HepG2 (cell line): ENCODE measurements around the gene WIZ. TPM values are rescaled to one million over a fixed set of nuclear protein-coding genes. Genes with fewer than 3 reads are reported as not detected.

Experiments
- ATF7 ChIP-seq, 2 experiments: fragments of 450-650 bp in 1 of 2; sonication (generic) in 1 of 2; formaldehyde crosslinking in 1 of 2; IDR thresholded peaks; 2 replicates each; pipeline versions ENCODE4 v1.4.0 to v1.6.1; 2016 to 2020; ENCODE audit warnings: antibody characterized with exemption in 1 of 2, mild to moderate bottlenecking in 1 of 2, missing genetic modification reagents in 1 of 2
- ELF1 ChIP-seq: sonication (generic); formaldehyde crosslinking; IDR thresholded peaks from 2 replicates; pipeline ENCODE4 v1.4.0; 2020; ENCODE audit warnings: missing genetic modification reagents
- SPEN ChIP-seq: sonication (generic); formaldehyde crosslinking; IDR thresholded peaks from 2 replicates; pipeline ENCODE4 v1.5.1; 2020; ENCODE audit warnings: low read depth, mild to moderate bottlenecking, missing genetic modification reagents
- ZFY ChIP-seq: sonication (generic); formaldehyde crosslinking; IDR thresholded peaks from 2 replicates; pipeline ENCODE4 v1.4.0; 2020; ENCODE audit warnings: missing genetic modification reagents
- ZNF251 ChIP-seq: sonication (generic); formaldehyde crosslinking; IDR thresholded peaks from 2 replicates; pipeline ENCODE4 v1.9.0; 2021; ENCODE audit warnings: mild to moderate bottlenecking, missing genetic modification reagents
- ZNF350 ChIP-seq: sonication (generic); formaldehyde crosslinking; IDR thresholded peaks from 2 replicates; pipeline ENCODE4 v1.4.0; 2020; ENCODE audit warnings: mild to moderate bottlenecking, low read depth, missing genetic modification reagents, borderline replicate concordance
- ZNF441 ChIP-seq: sonication (generic); formaldehyde crosslinking; IDR thresholded peaks from 2 replicates; pipeline ENCODE4 v1.7.0; 2021; ENCODE audit warnings: missing genetic modification reagents, borderline replicate concordance
- polyA plus RNA-seq, 8 experiments: library from polyadenylated mRNA; depleted of rRNA in 3 of 8; stranded (reverse) in 7 of 8; unstranded in 1 of 8; fragments of >200 nt; fragmentation: Illumina TruSeq in 4 of 8; extraction: Trizol in 4 of 8; gene quantifications; 2 replicates each; pipeline versions ENCODE4 v1.2.1 to v1.2.3, GENCODE V29; 2011 to 2016; ENCODE audit warnings: low read depth in 4 of 8, missing spikeins in 1 of 8, mixed read lengths in 1 of 8; ENCODE audit not compliant: insufficient read depth in 1 of 8
- total RNA-seq, 5 experiments: library from RNA; depleted of rRNA; stranded (reverse); fragments of >200 nt; fragmentation: Illumina TruSeq; extraction: Trizol; gene quantifications; 2 replicates each; pipeline ENCODE4 v1.2.3, GENCODE V29; 2016; ENCODE audit warnings: low read depth in 1 of 5
- TF ChIP-seq, protein P1 (sequence below): sonication (generic); formaldehyde crosslinking; IDR thresholded peaks from 2 replicates; pipeline ENCODE4 v1.5.0; 2020; ENCODE audit warnings: mild to moderate bottlenecking, missing genetic modification reagents
- TF ChIP-seq, protein P2 (sequence below): sonication (generic); formaldehyde crosslinking; IDR thresholded peaks from 2 replicates; pipeline ENCODE4 v1.8.1; 2023; ENCODE audit warnings: mild to moderate bottlenecking, missing genetic modification reagents, borderline replicate concordance
- TF ChIP-seq, protein P3 (sequence below): conservative IDR thresholded peaks from 2 replicates; pipeline ENCODE4 v1.6.1; 2018; ENCODE audit warnings: missing genetic modification reagents
- TF ChIP-seq, protein P4 (sequence below): sonication (generic); formaldehyde crosslinking; IDR thresholded peaks from 2 replicates; pipeline ENCODE4 v1.4.0; 2020; ENCODE audit warnings: missing genetic modification reagents, mild to moderate bottlenecking, borderline replicate concordance
- TF ChIP-seq, protein P5 (sequence below): sonication (generic); formaldehyde crosslinking; IDR thresholded peaks from 2 replicates; pipeline ENCODE4 v1.4.0; 2020; ENCODE audit warnings: mild to moderate bottlenecking, missing genetic modification reagents, borderline replicate concordance
- TF ChIP-seq, protein P6 (sequence below): sonication (generic); formaldehyde crosslinking; IDR thresholded peaks from 2 replicates; pipeline ENCODE4 v1.8.1; 2023; ENCODE audit warnings: mild to moderate bottlenecking, inconsistent platforms, moderate library complexity, missing genetic modification reagents, borderline replicate concordance

The WIZ gene
- total and polyA plus RNA-seq, 2 of the 13 experiments (the other 11 are each of a cell fraction or from before 2014, with no cell fraction given) = 4.7 to 4.8 TPM

DNA sequence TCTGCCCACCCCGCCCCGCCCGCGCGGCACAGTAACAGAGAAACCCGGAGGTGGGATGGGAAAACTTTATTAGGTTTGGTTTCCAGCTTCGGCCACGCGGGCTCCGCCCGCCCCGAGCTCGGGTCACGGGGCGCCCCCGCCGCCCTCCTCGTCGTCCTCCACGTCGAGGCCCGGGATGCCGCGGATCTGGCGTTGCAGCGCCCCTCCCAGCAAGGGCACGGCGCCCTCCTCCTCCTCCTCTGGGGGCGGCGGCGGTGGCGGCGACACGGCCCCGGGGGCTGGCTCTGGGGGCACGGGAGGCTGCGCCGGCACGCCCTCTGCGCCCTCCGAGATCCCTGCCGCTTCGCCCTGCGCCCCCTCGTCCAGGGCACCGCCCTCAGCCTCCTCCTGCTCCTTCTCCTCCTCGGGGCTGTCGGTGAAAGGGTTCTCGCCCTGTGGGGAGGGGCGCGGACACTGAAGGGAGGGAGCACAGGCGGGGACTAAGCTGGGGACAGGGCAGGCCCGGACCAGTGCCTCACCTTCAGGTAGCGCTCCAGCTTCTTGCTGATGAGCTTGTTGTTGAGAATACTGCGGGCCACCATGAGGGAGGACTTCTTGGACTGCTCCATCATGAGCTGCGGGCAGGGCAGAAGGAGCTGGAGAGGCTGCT lies 69.6 kb downstream of the WIZ start (continued):
- TF ChIP-seq, protein P1, sequence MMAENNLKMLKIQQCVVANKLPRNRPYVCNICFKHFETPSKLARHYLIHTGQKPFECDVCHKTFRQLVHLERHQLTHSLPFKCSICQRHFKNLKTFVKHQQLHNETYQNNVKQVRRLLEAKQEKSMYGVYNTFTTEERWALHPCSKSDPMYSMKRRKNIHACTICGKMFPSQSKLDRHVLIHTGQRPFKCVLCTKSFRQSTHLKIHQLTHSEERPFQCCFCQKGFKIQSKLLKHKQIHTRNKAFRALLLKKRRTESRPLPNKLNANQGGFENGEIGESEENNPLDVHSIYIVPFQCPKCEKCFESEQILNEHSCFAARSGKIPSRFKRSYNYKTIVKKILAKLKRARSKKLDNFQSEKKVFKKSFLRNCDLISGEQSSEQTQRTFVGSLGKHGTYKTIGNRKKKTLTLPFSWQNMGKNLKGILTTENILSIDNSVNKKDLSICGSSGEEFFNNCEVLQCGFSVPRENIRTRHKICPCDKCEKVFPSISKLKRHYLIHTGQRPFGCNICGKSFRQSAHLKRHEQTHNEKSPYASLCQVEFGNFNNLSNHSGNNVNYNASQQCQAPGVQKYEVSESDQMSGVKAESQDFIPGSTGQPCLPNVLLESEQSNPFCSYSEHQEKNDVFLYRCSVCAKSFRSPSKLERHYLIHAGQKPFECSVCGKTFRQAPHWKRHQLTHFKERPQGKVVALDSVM (CRISPR knock-in tag) = peak; percentile 78; the same call in 1 of the 2 replicates
- TF ChIP-seq, protein P2, sequence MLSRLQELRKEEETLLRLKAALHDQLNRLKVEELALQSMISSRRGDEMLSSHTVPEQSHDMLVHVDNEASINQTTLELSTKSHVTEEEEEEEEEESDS (CRISPR knock-in tag) = no peak
- TF ChIP-seq ELF1 (CRISPR knock-in tag) (no peak), SPEN (CRISPR knock-in tag) (no peak), ATF7 (IDR thresholded peaks at IDR 0.05) (no peak), ATF7 (CRISPR knock-in tag; IDR thresholded peaks at IDR 0.05) (0 out of 2 replicates have a peak, but pooled peaks have one; percentile 8), ZNF251 (CRISPR knock-in tag) (no peak), ZNF350 (CRISPR knock-in tag) (no peak), ZFY (CRISPR knock-in tag) (no peak), ZNF441 (CRISPR knock-in tag) (no peak)
- TF ChIP-seq, protein P3, sequence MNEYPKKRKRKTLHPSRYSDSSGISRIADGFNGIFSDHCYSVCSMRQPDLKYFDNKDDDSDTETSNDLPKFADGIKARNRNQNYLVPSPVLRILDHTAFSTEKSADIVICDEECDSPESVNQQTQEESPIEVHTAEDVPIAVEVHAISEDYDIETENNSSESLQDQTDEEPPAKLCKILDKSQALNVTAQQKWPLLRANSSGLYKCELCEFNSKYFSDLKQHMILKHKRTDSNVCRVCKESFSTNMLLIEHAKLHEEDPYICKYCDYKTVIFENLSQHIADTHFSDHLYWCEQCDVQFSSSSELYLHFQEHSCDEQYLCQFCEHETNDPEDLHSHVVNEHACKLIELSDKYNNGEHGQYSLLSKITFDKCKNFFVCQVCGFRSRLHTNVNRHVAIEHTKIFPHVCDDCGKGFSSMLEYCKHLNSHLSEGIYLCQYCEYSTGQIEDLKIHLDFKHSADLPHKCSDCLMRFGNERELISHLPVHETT = no peak
- TF ChIP-seq, protein P4, sequence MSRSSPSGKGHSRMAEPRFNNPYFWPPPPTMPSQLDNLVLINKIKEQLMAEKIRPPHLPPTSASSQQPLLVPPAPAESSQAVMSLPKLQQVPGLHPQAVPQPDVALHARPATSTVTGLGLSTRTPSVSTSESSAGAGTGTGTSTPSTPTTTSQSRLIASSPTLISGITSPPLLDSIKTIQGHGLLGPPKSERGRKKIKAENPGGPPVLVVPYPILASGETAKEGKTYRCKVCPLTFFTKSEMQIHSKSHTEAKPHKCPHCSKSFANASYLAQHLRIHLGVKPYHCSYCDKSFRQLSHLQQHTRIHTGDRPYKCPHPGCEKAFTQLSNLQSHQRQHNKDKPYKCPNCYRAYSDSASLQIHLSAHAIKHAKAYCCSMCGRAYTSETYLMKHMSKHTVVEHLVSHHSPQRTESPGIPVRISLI = no peak
- TF ChIP-seq, protein P5, sequence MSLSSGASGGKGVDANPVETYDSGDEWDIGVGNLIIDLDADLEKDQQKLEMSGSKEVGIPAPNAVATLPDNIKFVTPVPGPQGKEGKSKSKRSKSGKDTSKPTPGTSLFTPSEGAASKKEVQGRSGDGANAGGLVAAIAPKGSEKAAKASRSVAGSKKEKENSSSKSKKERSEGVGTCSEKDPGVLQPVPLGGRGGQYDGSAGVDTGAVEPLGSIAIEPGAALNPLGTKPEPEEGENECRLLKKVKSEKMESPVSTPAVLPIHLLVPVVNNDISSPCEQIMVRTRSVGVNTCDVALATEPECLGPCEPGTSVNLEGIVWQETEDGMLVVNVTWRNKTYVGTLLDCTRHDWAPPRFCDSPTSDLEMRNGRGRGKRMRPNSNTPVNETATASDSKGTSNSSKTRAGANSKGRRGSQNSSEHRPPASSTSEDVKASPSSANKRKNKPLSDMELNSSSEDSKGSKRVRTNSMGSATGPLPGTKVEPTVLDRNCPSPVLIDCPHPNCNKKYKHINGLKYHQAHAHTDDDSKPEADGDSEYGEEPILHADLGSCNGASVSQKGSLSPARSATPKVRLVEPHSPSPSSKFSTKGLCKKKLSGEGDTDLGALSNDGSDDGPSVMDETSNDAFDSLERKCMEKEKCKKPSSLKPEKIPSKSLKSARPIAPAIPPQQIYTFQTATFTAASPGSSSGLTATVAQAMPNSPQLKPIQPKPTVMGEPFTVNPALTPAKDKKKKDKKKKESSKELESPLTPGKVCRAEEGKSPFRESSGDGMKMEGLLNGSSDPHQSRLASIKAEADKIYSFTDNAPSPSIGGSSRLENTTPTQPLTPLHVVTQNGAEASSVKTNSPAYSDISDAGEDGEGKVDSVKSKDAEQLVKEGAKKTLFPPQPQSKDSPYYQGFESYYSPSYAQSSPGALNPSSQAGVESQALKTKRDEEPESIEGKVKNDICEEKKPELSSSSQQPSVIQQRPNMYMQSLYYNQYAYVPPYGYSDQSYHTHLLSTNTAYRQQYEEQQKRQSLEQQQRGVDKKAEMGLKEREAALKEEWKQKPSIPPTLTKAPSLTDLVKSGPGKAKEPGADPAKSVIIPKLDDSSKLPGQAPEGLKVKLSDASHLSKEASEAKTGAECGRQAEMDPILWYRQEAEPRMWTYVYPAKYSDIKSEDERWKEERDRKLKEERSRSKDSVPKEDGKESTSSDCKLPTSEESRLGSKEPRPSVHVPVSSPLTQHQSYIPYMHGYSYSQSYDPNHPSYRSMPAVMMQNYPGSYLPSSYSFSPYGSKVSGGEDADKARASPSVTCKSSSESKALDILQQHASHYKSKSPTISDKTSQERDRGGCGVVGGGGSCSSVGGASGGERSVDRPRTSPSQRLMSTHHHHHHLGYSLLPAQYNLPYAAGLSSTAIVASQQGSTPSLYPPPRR = no peak
- TF ChIP-seq, protein P6, sequence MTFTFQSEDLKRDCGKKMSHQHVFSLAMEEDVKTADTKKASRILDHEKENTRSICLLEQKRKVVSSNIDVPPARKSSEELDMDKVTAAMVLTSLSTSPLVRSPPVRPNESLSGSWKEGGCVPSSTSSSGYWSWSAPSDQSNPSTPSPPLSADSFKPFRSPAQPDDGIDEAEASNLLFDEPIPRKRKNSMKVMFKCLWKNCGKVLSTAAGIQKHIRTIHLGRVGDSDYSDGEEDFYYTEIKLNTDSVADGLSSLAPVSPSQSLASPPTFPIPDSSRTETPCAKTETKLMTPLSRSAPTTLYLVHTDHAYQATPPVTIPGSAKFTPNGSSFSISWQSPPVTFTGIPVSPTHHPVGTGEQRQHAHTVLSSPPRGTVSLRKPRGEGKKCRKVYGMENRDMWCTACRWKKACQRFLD (CRISPR knock-in tag) = no peak
